ENCODE measurements around the gene B4GALNT1. TPM values are rescaled to one million over a fixed set of nuclear protein-coding genes. Genes with fewer than 3 reads are reported as not detected.

The B4GALNT1 gene
- total and polyA plus RNA-seq, 9 of the 15 experiments (the other 6 are each of a cell fraction or from before 2014, with no cell fraction given): 1.0 to 32.2 (median 9.8) TPM

- TF ChIP-seq MYC (IDR thresholded peaks at IDR 0.05; ENCODE audit: low read depth, low read length): peak; percentile 46; the same call in 1 of the 2 replicates
- no peak for TF ChIP-seq MYC (CRISPR knock-in tag; IDR thresholded peaks at IDR 0.05; ENCODE audit: borderline replicate concordance, low read depth)
- no peak; a peak in 1 of 4 replicates for TF ChIP-seq TRIM24 (IDR thresholded peaks at IDR 0.05)
- TF ChIP-seq KDM5B (IDR thresholded peaks at IDR 0.05; ENCODE audit: insufficient replicate concordance, low read depth, low read length): peak; percentile 84
- no peak for TF ChIP-seq FOXM1 (IDR thresholded peaks at IDR 0.05; ENCODE audit: low read depth)
- 0 out of 2 replicates have a peak, but pooled peaks have one; percentile 64 for TF ChIP-seq FOXM1 (CRISPR knock-in tag; IDR thresholded peaks at IDR 0.05; ENCODE audit: low read depth)
- TF ChIP-seq MTA1 (IDR thresholded peaks at IDR 0.05; ENCODE audit: borderline replicate concordance): no peak
- TF ChIP-seq FOXK2 (conservative IDR thresholded peaks at IDR 0.05 in 1 of 2, IDR thresholded peaks at IDR 0.05 in 1 of 2; ENCODE audit: low read depth in 2 of 2): 0 out of 4 replicates have a peak, but pooled peaks of 1 of the 2 experiments have one; percentile 13
- TF ChIP-seq MCM3 (IDR thresholded peaks at IDR 0.05): no peak
- no peak for TF ChIP-seq HLTF (IDR thresholded peaks at IDR 0.05)
- TF ChIP-seq ARNT (IDR thresholded peaks at IDR 0.05): no peak; a peak in 1 of 4 replicates
- TF ChIP-seq ARID2 (IDR thresholded peaks at IDR 0.05): no peak
- no peak for TF ChIP-seq CSDE1 (IDR thresholded peaks at IDR 0.05)
- TF ChIP-seq SMARCA4 (IDR thresholded peaks at IDR 0.05): no peak
- TF ChIP-seq REST (IDR thresholded peaks at IDR 0.05; ENCODE audit: borderline replicate concordance): peak; percentile 77
- TF ChIP-seq REST (CRISPR knock-in tag; IDR thresholded peaks at IDR 0.05; ENCODE audit: low read depth): peak; percentile 60; the same call in 1 of the 2 replicates
- peak in 1 of 2 experiments; percentile 38; a peak in 1 of 4 replicates for TF ChIP-seq UBTF (IDR thresholded peaks at IDR 0.05; ENCODE audit: borderline replicate concordance in 1 of 2, low read depth in 2 of 2, low read length in 2 of 2)
- peak; percentile 62 for TF ChIP-seq ZEB2 (IDR thresholded peaks at IDR 0.05)
- TF ChIP-seq ZNF311 (CRISPR knock-in tag; IDR thresholded peaks at IDR 0.05): no peak
- no peak for TF ChIP-seq NFYB (IDR thresholded peaks at IDR 0.05; ENCODE audit: extremely low read depth, insufficient read length)
These were observed 41.9 kb downstream of the B4GALNT1 start, which contains the start of gene PIP4K2C (continued) for GRCh38 chr12:57590864-57591781.
